Loucy (cell line): ENCODE measurements around the gene SRCIN1.

Source experiments
- CTCF ChIP-seq: fragments of 200-600 bp; sonication (generic); conservative IDR thresholded peaks from 2 replicates; pipeline ENCODE4 v1.5.1; 2014; ENCODE audit warnings: mild to moderate bottlenecking, antibody characterized with exemption, low read length
- EZH2phosphoT487 ChIP-seq: fragments of 200-600 bp; IDR thresholded peaks from 2 replicates; pipeline ENCODE4 v1.6.1; 2018; ENCODE audit warnings: antibody characterized with exemption, mild to moderate bottlenecking, moderate library complexity, borderline replicate concordance

- TF ChIP-seq CTCF, result no peak
- no peak for TF ChIP-seq EZH2phosphoT487
These were observed 7.2 kb downstream of the SRCIN1 start for GRCh38 chr17:38598536-38598935.
